ENCODE data around the gene CNOT1.

DNA sequence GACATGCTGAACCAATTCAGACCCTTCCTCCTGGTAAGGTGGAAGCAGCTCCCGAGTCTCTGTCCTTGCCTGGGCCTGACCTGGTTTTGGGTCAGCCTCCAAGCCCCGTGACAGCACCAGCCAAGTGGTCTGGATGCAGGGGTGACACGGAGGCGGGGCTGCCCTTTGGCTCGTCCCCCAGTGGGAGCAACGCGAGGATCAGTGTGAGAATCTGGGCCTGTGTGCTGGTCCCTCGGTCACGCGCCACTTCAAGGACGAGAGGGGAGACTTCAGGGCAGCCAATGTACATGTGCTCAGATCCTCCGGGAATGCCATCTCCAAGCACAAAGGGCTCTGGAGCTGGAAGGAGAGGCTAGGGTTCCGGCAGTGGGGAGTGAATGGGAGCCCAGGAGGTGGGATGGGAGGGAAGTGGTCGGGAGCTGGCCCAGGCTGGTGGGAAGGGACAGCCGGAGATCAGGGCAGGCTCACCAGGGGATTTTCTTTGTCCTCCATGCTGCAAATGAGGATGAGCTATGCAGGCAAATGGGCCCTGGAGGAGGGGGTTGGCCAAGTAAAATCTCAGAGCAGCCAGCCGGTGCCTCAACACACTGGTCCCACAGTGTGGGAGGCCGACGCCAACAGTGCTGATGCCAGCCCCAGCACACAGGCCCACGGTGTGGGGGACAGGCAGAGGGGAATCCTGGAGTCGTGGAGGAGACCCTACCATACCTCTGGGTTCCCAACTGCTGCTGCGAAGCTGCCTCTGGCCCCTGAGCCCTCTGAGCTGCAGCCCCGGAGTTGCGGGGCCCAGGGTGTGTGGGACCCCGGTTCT lies 133.9 kb downstream of the CNOT1 start:
- TF ChIP-seq, protein P1, sequence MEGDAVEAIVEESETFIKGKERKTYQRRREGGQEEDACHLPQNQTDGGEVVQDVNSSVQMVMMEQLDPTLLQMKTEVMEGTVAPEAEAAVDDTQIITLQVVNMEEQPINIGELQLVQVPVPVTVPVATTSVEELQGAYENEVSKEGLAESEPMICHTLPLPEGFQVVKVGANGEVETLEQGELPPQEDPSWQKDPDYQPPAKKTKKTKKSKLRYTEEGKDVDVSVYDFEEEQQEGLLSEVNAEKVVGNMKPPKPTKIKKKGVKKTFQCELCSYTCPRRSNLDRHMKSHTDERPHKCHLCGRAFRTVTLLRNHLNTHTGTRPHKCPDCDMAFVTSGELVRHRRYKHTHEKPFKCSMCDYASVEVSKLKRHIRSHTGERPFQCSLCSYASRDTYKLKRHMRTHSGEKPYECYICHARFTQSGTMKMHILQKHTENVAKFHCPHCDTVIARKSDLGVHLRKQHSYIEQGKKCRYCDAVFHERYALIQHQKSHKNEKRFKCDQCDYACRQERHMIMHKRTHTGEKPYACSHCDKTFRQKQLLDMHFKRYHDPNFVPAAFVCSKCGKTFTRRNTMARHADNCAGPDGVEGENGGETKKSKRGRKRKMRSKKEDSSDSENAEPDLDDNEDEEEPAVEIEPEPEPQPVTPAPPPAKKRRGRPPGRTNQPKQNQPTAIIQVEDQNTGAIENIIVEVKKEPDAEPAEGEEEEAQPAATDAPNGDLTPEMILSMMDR (IDR thresholded peaks at IDR 0.05), result no peak
- TF ChIP-seq EP300 (IDR thresholded peaks at IDR 0.05) (no peak), POLR2AphosphoS5 (IDR thresholded peaks at IDR 0.05) (no peak)
